H1 (cell line): ENCODE data around the gene GPR21.

Experiments used
- CEBPB ChIP-seq: IDR thresholded peaks from 2 replicates; pipeline ENCODE4 v1.6.1; 2012; ENCODE audit warnings: low read depth, low read length
- CHD2 ChIP-seq: IDR thresholded peaks from 2 replicates; pipeline ENCODE4 v1.6.1; 2012; ENCODE audit warnings: low read length, improper control_type of control experiment
- CTCF ChIP-seq, 3 experiments: IDR thresholded peaks; 1 replicate in 2 of 3; 2 replicates in 1 of 3; pipeline versions ENCODE4 v1.5.1 to v1.6.1; 2011; ENCODE audit warnings: low read length in 3 of 3, mild to moderate bottlenecking in 3 of 3, inconsistent platforms in 2 of 3, low read depth in 1 of 3, moderate library complexity in 1 of 3; ENCODE audit not compliant: insufficient read depth in 1 of 3; ENCODE audit errors: control extremely low read depth in 1 of 3
- EGR1 ChIP-seq: IDR thresholded peaks from 2 replicates; pipeline ENCODE4 v1.6.1; 2011; ENCODE audit warnings: low read depth, low read length, borderline replicate concordance
- EP300 ChIP-seq, 2 experiments: IDR thresholded peaks; 1 replicate in 1 of 2; 2 replicates in 1 of 2; pipeline ENCODE4 v1.6.1; 2011 to 2012; ENCODE audit warnings: low read depth in 2 of 2, low read length in 2 of 2, mild to moderate bottlenecking in 2 of 2, borderline replicate concordance in 1 of 2, inconsistent platforms in 1 of 2, moderate library complexity in 1 of 2
- EZH2 ChIP-seq: fragments of 200-600 bp; sonication (generic); IDR thresholded peaks from 2 replicates; pipeline ENCODE4 v1.7.1; 2012; ENCODE audit warnings: low read depth, mild to moderate bottlenecking, moderate library complexity, low read length, inconsistent platforms; ENCODE audit not compliant: severe bottlenecking
- JUND ChIP-seq: IDR thresholded peaks from 2 replicates; pipeline ENCODE4 v1.6.1; 2011; ENCODE audit warnings: mild to moderate bottlenecking, improper control_type of control experiment, low read length
- POLR2A ChIP-seq, 2 experiments: IDR thresholded peaks; 1 replicate in 1 of 2; 2 replicates in 1 of 2; pipeline ENCODE4 v1.6.1; 2011; ENCODE audit warnings: low read depth in 2 of 2, low read length in 2 of 2, mild to moderate bottlenecking in 2 of 2; ENCODE audit errors: control extremely low read depth in 1 of 2
- RFX5 ChIP-seq: IDR thresholded peaks from 2 replicates; pipeline ENCODE4 v1.6.1; 2011; ENCODE audit warnings: low read depth, low read length, improper control_type of control experiment, borderline replicate concordance
- SIN3A ChIP-seq, 2 experiments: IDR thresholded peaks in 1 of 2; conservative IDR thresholded peaks in 1 of 2; 2 replicates each; pipeline ENCODE4 v1.6.1; 2011 to 2012; ENCODE audit warnings: low read length in 2 of 2, improper control_type of control experiment in 1 of 2, low read depth in 1 of 2, mild to moderate bottlenecking in 1 of 2
- TAF1 ChIP-seq: IDR thresholded peaks from 2 replicates; pipeline ENCODE4 v1.6.1; 2011; ENCODE audit warnings: mild to moderate bottlenecking, low read depth, low read length
- TF ChIP-seq, protein P1 (sequence below): IDR thresholded peaks from 2 replicates; pipeline ENCODE4 v1.6.1; 2012; ENCODE audit warnings: inconsistent platforms
- TF ChIP-seq, protein P2 (sequence below): IDR thresholded peaks from 2 replicates; pipeline ENCODE4 v1.6.1; 2011; ENCODE audit warnings: low read length, improper control_type of control experiment

DNA sequence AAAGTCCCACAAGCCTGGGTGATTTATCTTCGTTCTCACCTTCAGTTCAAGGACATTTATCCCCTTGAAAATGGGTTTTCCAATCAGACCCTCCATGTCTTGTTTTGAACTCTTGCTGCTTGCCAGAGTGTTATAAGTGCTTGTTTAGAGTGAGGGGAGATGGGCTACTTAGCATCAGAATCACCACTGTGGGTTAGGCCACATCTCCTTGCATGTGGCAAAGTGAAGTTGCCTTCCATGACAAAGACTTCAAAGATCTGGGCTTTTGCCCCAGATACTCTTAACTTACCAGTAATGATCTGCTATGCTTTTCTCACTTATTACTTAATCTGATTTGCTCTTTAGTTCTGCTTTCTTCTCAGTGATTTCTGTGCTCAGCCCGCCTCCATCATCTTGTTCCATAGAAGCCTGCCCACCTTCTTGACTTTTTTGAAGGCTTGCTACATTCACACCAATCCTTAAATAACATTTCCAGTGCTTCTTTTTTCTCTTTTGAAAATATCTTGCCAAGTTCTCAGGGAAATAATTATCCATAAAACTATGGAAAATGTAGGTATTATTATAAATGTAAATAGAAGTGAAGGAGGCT lies 39.0 kb downstream of the GPR21 start:
- TF ChIP-seq CTCF (IDR thresholded peaks at IDR 0.05; ENCODE audit: control extremely low read depth in 1 of 3, insufficient read depth in 1 of 3, low read depth in 1 of 3, low read length in 3 of 3) (no peak), CHD2 (no peak), TAF1 (no peak), EGR1 (no peak), RFX5 (no peak), JUND (no peak), SIN3A (conservative IDR thresholded peaks at IDR 0.05 in 1 of 2, IDR thresholded peaks at IDR 0.05 in 1 of 2; ENCODE audit: low read depth in 1 of 2, low read length in 2 of 2) (no peak), CEBPB (no peak), EP300 (IDR thresholded peaks at IDR 0.05; ENCODE audit: borderline replicate concordance in 1 of 2, low read depth in 2 of 2, low read length in 2 of 2) (no peak), POLR2A (IDR thresholded peaks at IDR 0.05; ENCODE audit: control extremely low read depth in 1 of 2, low read depth in 2 of 2, low read length in 2 of 2) (no peak), EZH2 (no peak)
- TF ChIP-seq, protein P1, sequence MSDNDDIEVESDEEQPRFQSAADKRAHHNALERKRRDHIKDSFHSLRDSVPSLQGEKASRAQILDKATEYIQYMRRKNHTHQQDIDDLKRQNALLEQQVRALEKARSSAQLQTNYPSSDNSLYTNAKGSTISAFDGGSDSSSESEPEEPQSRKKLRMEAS: no peak; the same call in 1 of the 2 replicates
- TF ChIP-seq, protein P2, sequence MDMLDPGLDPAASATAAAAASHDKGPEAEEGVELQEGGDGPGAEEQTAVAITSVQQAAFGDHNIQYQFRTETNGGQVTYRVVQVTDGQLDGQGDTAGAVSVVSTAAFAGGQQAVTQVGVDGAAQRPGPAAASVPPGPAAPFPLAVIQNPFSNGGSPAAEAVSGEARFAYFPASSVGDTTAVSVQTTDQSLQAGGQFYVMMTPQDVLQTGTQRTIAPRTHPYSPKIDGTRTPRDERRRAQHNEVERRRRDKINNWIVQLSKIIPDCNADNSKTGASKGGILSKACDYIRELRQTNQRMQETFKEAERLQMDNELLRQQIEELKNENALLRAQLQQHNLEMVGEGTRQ: no peak
